SKM-1 (cell line): Measurements from ENCODE around the gene TMEM126A.

ENCODE experiments used
- DNase-seq: peaks from one replicate; lab custom pipeline; 2025; ENCODE audit not compliant: unreplicated experiment; lab: John Stamatoyannopoulos, UW

TMEM126A gene

DNA sequence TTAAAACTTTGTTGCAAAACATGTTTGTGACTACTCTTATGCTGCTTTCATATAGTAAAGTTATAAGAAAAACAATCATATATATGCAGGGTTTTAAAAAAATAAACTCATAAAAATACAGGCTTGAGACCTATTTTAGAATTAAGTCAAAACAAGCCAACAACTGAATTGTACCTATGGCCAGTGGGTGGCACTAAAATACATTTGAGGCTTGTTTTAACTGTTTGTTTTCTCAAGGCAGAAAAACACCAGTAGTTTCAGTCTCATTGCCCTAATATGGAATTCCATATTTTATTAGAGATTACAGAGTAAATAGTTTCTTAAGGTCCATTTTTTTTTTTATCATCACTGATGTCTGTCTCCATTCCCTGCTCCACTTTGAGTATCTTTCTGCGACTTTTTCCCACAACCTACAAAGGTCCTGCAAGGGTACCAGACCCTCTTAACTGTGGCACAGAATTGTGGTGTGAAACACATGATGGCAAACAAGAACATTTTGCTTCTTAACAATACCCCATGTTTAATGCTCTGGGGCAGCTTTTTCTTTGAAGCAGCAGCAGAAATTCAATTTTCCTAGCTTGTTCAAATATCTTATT is 46.7 kb downstream of the TMEM126A start:
- no peak for DNase-seq

DNA sequence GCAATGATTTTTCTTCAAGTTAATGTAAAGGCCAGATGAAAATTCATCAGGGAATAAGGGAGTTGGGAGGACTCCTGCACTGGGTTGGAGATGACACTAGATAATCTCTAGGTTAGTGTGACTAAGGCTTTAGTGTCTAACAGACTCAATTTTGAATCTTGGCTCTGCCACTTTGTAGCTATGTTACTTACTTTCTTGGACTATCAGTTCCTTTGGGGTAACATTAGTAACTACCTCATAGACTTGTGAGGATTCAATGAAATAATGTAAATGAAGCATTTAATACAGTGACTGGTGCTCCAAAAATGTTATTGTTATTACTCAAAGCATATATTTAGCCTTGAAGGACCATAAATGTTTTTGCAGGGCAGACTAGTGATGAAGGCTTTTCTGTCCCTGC is 47.8 kb downstream of the TMEM126A start:
- no peak for DNase-seq

DNA sequence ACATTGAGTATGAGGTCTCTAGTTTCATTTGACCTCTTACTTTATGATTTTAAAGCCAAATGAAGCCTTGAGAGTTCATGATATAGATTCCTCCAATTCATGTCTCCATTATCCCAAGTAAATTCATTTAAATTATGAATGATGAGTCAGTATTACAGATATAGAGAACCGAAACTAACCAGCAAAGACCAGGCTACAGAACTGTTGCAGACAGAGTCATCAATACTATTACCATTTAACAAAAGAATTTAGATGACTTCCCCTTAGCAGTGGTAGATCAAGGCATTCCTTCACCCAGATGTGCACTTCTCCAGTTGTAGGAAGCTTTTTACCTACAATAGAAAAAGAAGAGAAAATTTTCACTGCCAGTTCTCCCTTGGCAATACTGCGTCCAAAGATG is 50.0 kb downstream of the TMEM126A start:
- no peak for DNase-seq

DNA sequence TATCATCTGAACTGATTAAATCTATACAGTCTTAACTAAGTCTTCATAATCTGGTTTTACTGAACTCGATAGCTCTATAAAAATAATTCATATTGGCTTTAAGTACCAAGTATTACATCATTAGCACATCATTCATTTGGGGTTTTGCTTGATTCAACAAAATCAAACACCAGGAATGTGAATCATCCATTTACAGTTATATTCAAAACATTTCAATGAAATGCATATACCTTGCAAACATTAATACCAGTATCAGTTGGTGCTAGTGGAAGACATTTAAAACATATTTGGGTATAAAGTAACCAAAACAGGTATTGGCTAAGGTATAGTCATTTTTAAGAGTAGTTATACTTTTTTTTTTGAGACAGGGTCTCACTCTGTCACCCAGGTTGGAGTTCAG is 50.4 kb downstream of the TMEM126A start:
- no peak for DNase-seq

DNA sequence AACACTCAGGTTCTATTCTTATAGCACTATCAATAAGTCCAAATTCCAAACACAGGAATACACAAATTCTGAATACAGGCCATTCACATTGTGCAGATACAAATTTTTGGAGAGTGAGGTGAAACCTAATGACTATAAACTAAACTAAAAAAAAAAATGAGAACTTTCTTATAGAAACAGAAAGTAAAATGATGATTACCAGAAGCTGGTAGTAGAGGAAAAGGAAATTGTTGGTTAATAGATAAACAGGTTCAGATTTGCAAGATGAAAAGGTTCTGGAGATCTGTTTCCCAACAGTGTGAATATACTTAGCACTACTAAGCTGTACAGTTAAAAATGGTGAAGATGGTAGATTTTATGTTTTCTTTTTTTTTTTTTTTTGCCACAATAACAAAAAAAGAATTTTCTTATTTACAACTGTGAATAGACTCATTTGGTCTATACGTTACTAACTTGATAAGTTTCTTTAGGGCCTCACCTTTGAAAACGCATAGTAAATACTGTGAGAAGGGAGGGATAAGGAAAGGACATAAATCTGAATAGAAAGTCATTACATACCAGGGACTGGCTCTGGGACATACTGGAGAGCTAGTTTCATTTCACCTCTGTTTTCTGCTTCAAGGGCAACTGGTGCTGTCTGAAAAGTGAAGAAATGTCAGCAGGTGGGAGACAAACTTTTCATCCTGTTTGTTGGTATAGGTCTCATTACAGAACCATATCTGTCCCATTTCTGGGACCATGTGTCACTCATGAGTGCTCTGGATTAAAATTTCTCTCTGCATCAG is 52.4 kb downstream of the TMEM126A start:
- no peak for DNase-seq

DNA sequence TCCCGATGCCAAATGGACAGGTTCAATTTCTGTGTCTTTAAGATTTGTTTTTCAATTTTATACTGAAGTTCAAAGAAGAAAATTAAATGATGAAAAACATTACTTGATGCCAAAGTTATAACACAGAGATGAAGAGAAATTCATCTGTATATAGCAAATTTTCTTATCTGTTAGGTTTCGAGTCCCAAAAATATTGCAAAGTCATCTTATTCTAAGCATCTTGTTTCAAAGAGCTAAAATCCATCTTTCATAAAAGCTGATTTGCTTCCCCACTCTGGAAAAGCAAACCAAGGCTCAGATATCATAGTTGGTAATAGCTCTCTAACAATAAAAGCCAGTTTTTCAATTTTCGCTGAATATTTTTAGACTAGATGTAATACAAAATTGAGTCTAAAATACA is 57.2 kb downstream of the TMEM126A start:
- DNase-seq: no peak

DNA sequence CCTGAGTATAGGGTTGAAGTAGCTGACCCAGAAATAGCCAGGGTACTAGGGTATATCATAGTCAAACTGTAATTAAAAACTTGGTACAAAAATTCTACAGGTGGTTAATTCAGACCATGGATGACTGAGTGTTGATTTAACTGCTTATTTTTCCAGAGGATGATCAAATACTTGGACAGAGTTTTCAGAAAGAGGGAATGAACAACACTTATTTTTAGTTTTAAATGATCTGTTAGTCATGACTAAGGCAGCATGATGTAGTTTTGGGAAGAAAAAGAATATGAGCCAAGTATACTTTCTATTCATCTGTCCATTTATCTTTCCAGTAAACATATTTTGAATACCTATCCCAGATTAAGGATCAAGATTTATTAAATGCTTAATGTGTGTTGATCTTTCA is 58.0 kb downstream of the TMEM126A start:
- no peak for DNase-seq
